ENCODE data around the gene SMYD5.
A peak's percentile ranks its signal among the peaks of the same experiment; 100 is the strongest.
"Not testable (repeated sequence)": the region's sequence is repeated elsewhere in the genome, so short reads cannot be mapped to it uniquely, and the experiment has no call there.

SMYD5 gene

DNA sequence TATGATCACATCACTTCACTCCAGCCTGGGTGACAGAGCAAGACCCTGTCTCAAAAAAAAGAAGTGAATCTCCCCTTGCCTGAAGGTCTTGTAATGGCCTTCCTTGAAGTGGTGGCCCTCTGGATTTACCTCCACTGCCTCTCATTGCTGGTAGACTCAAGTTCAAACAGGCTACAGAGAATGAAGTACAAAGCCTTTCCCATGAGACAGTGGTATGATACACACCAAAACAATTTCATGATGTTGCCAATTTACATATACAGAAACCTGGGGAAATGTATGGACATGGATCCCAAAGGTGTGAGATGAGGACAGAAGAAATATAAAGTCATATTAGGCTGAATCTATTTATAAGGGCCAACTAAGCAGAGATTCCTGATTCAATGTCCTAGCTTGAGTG lies 16.5 kb upstream of the SMYD5 start:
- no peak overlapping the region for H3K27ac ChIP-seq
- no peak for TF ChIP-seq ZFX (IDR thresholded peaks at IDR 0.05; ENCODE audit: borderline replicate concordance)
- TF ChIP-seq, protein P1, sequence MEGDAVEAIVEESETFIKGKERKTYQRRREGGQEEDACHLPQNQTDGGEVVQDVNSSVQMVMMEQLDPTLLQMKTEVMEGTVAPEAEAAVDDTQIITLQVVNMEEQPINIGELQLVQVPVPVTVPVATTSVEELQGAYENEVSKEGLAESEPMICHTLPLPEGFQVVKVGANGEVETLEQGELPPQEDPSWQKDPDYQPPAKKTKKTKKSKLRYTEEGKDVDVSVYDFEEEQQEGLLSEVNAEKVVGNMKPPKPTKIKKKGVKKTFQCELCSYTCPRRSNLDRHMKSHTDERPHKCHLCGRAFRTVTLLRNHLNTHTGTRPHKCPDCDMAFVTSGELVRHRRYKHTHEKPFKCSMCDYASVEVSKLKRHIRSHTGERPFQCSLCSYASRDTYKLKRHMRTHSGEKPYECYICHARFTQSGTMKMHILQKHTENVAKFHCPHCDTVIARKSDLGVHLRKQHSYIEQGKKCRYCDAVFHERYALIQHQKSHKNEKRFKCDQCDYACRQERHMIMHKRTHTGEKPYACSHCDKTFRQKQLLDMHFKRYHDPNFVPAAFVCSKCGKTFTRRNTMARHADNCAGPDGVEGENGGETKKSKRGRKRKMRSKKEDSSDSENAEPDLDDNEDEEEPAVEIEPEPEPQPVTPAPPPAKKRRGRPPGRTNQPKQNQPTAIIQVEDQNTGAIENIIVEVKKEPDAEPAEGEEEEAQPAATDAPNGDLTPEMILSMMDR (IDR thresholded peaks at IDR 0.05) = no peak

DNA sequence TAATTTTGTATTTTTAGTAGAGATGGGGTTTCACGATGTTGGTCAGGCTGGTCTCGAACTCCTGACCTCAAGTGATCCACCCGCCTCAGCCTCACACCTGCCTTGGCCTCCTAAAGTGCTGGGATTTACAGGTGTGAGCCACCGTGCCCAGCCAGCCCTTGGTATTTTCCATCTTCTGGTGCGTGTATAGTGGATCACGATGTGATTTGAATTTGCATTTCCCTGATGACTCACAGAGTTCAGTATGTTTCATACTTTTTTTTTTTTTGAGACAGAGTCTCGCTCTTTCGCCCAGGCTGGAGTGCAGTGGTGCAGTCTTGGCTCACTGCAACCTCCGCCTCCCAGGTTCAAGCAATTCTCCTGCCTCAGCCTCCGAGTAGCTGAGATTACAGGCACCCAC lies 13.8 kb upstream of the SMYD5 start:
- H3K27ac ChIP-seq = not testable (repeated sequence)

DNA sequence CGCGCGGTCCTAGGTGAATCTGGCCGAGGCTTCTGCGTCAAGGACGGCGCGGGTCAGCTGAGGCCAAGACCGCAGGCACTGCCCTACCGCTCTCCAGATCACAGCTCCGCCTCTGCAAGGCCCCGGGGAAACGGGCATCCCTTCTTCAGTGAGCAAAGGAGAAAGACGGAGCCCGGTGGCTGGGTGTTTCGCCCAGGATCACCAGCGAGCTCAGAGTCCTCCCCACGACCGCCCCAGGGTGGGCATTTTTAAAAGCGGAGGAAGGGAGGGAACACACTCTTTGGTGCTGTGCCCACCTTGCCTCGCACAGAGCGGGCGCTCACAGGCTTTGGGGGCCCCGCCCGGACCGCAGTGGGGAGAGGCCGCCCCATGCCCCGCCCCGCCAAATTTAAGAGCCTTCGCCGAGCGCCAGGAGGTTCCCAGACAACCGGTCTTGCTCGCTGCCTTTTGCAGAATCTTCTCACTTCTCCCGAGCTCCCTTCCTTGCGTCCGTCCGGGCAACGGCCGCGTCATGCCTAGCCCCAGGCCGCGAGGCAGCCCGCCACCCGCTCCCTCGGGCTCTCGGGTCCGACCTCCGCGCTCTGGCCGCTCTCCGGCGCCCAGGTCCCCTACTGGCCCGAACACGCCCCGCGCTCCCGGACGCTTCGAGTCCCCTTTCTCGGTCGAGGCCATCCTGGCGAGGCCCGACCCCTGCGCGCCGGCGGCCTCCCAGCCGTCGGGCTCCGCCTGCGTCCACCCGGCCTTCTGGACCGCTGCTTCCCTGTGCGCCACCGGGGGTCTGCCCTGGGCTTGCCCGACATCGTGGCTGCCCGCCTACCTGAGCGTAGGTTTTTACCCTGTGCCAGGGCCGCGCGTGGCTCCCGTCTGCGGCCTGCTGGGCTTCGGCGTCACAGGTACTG lies 11.6 kb upstream of the SMYD5 start, which contains the start of gene NOTO:
TSS of gene NOTO (plus strand) at position 419 of the 899 bp plus-strand sequence. CDS start at position 512, 93 bp downstream.
- peak within 1 kb of the TSS; percentile 37; the same call in 1 of the 2 replicates for H3K27ac ChIP-seq
- TF ChIP-seq ZFX (IDR thresholded peaks at IDR 0.05; ENCODE audit: borderline replicate concordance) = no peak
- TF ChIP-seq, protein P1 (IDR thresholded peaks at IDR 0.05) = no peak

DNA sequence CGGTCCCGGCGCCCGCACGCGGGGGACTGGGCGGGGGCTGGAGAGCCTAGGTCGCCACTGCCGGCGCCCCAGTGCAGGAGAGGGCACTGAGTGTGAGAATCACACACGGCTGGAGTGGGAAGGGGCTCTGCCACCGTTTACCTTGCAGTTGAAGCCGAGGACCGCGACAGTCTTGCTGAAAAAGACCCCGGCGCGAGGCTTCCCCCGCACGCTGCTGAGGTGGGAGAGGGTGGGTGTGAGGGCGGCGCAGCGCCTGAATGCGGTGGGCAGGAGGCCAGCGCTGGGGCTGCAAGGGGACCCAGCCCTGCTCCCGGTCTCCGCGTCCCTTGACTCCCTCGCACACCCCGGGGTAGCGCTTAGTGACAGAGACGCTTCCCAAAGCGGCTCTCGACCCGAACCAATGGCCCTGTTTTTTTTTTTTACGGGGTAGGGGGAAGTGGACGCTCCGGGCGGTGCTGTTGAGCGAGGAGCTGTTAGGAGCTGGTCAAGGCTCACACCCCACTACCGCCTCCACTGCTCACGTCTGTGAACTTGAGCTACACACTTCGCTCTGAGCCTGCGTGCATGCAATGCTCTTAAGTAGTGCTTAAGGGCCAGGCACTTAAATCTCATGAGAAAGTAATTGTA lies 10.9 kb upstream of the SMYD5 start:
- no peak overlapping the region for H3K27ac ChIP-seq

DNA sequence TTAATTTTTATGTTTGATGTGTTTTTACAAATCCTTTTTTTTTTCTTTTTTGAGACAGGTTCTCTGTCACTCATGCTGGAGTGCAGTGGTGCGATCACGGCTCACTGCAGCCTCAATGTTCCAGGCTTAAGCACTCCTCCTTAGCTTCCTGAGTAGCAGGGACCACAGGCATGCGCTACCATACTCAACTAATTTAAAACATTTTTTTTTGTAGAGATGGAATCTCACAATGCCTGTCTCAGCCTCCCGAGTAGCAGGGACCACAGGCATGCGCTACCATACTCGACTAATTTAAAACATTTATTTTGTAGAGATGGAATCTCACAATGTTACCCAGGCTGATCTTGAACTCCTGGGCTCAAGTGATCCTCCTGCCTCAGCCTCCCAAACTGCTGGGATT lies 8.4 kb upstream of the SMYD5 start:
- H3K27ac ChIP-seq = no peak overlapping the region
- TF ChIP-seq ZFX (IDR thresholded peaks at IDR 0.05; ENCODE audit: borderline replicate concordance) = no peak
- TF ChIP-seq, protein P1 (IDR thresholded peaks at IDR 0.05) = no peak

More for the DNA sequence above, 10.9 kb upstream of the SMYD5 start:
- TF ChIP-seq ZFX (IDR thresholded peaks at IDR 0.05; ENCODE audit: borderline replicate concordance) = no peak
- TF ChIP-seq, protein P1 (IDR thresholded peaks at IDR 0.05) = no peak

DNA sequence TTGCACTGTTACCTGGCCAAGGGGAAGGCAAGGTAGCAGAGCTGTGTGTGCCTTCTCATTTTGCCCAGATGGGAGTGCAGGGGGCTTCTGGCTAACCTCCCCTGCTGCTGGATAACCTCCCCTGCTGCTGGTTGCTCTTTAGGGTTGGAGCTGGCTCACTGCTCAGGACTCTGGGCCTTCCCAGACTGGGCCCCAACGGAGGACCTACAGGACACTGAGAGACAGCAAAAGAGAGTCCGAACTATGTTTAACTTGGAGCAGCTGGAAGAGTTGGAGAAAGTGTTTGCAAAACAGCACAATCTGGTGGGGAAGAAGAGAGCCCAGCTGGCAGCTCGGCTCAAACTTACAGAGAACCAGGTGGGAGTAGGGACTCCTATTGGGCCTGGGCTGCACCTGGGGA lies 5.8 kb upstream of the SMYD5 start:
- TF ChIP-seq ZFX (IDR thresholded peaks at IDR 0.05; ENCODE audit: borderline replicate concordance) = no peak
- TF ChIP-seq, protein P1 (IDR thresholded peaks at IDR 0.05) = no peak
- no peak overlapping the region for H3K27ac ChIP-seq

DNA sequence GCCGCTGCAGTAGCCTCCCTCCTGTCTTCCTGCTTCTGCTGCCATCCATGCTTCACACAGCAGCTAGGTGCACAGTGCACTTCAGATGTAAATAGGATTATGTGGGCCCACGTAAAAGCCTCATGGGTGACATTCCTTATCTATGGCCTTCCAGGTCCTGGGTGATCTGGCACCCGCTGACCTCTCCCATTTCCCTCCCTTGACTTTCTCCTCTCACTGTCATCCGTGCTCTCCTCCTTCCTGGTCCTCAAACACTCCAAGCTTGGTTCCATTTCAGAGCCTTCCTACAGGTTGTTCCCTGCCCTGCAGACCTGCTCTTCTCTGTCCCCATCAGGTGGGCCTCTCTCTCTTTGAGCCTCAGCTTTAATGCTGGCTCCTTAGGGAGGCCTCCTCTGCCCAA lies 4.0 kb upstream of the SMYD5 start:
- H3K27ac ChIP-seq = no peak overlapping the region
- TF ChIP-seq, protein P1 (IDR thresholded peaks at IDR 0.05) = no peak
- TF ChIP-seq ZFX (IDR thresholded peaks at IDR 0.05; ENCODE audit: borderline replicate concordance) = no peak
